ENCODE results near the gene METTL16. TPM values are rescaled to one million over a fixed set of nuclear protein-coding genes. Genes with fewer than 3 reads are reported as not detected.

Gene METTL16
- total and polyA plus RNA-seq, 9 of the 15 experiments (the other 6 are each of a cell fraction or from before 2014, with no cell fraction given) = 12.1 to 30.5 (median 19.8) TPM

GRCh38 chr17:2392252-2393173 is 119.2 kb downstream of the METTL16 start (continued):
- no peak for TF ChIP-seq ZNF395 (CRISPR knock-in tag; IDR thresholded peaks at IDR 0.05)
- TF ChIP-seq TAF1 (IDR thresholded peaks at IDR 0.05; ENCODE audit: control insufficient read depth, extremely low read depth, insufficient read depth, low read length, severe bottlenecking) = peak; percentile 46
- no peak for TF ChIP-seq ZNF740 (CRISPR knock-in tag; IDR thresholded peaks at IDR 0.05)
- TF ChIP-seq ZNF740 (tag; IDR thresholded peaks at IDR 0.05) = peak in 1 of 2 experiments; percentile 65; a peak in 1 of 4 replicates
- TF ChIP-seq TBL1XR1 (IDR thresholded peaks at IDR 0.05; ENCODE audit: low read length in 2 of 2) = 0 out of 4 replicates have a peak, but pooled peaks of 1 of the 2 experiments have one; percentile 17
- peak; percentile 60 for TF ChIP-seq NCOR1 (IDR thresholded peaks at IDR 0.05)
- no peak for TF ChIP-seq E2F5 (CRISPR knock-in tag; IDR thresholded peaks at IDR 0.05)
- TF ChIP-seq TBP (optimal IDR thresholded peaks at IDR 0.05; ENCODE audit: low read depth, low read length) = peak; percentile 54

Measured in K562 (cell line).